Measurements from ENCODE around the gene ZNHIT2. TPM values are rescaled to one million over a fixed set of nuclear protein-coding genes. Genes with fewer than 3 reads are reported as not detected.

Gene ZNHIT2
- total and polyA plus RNA-seq, 2 of the 13 experiments (the other 11 are each of a cell fraction or from before 2014, with no cell fraction given), result 1.1 to 6.5 TPM

GRCh38 chr11:65095974-65096806 lies 21.3 kb downstream of the ZNHIT2 start, which contains the start of gene VPS51 (continued):
- no peak for TF ChIP-seq ZFP36 (IDR thresholded peaks at IDR 0.05; ENCODE audit: borderline replicate concordance, low read depth, low read length, partially characterized antibody)
- TF ChIP-seq ZNF180 (CRISPR knock-in tag; IDR thresholded peaks at IDR 0.05; ENCODE audit: borderline replicate concordance, low read depth), result no peak
- peak; percentile 83; the same call in 1 of the 2 replicates for TF ChIP-seq IKZF5 (CRISPR knock-in tag; IDR thresholded peaks at IDR 0.05)
- peak; percentile 70; the same call in 1 of the 2 replicates for TF ChIP-seq ZNF280B (CRISPR knock-in tag; IDR thresholded peaks at IDR 0.05; ENCODE audit: borderline replicate concordance)
- TF ChIP-seq PBX2 (CRISPR knock-in tag; IDR thresholded peaks at IDR 0.05), result no peak
- TF ChIP-seq CSRNP2 (CRISPR knock-in tag; conservative IDR thresholded peaks at IDR 0.05; ENCODE audit: low read depth), result no peak
- no peak for TF ChIP-seq ARNT2 (CRISPR knock-in tag; IDR thresholded peaks at IDR 0.05; ENCODE audit: low read depth)
- TF ChIP-seq TCF12 (IDR thresholded peaks at IDR 0.05), result no peak
- TF ChIP-seq TCF12 (CRISPR knock-in tag; IDR thresholded peaks at IDR 0.05), result peak; percentile 71
- TF ChIP-seq MLXIP (CRISPR knock-in tag; IDR thresholded peaks at IDR 0.05; ENCODE audit: borderline replicate concordance), result peak; percentile 14; the same call in 1 of the 2 replicates
- TF ChIP-seq RBAK (CRISPR knock-in tag; IDR thresholded peaks at IDR 0.05), result no peak
- no peak for TF ChIP-seq ZMAT5 (CRISPR knock-in tag; IDR thresholded peaks at IDR 0.05; ENCODE audit: borderline replicate concordance, low read depth)
- TF ChIP-seq ZNF614 (CRISPR knock-in tag; IDR thresholded peaks at IDR 0.05; ENCODE audit: borderline replicate concordance), result 0 out of 2 replicates have a peak, but pooled peaks have one; percentile 80
- no peak for TF ChIP-seq TBP (CRISPR knock-in tag; IDR thresholded peaks at IDR 0.05)
- no peak for TF ChIP-seq ZFP62 (CRISPR knock-in tag; IDR thresholded peaks at IDR 0.05)
- peak; percentile 54; the same call in 1 of the 2 replicates for TF ChIP-seq ZNF263 (CRISPR knock-in tag; IDR thresholded peaks at IDR 0.05)
- peak; percentile 65 for TF ChIP-seq ZMYM3 (CRISPR knock-in tag; IDR thresholded peaks at IDR 0.05)
- TF ChIP-seq ZNF235 (CRISPR knock-in tag; IDR thresholded peaks at IDR 0.05; ENCODE audit: borderline replicate concordance), result no peak
